H1 (cell line): ENCODE data around the gene ANK2. TPM values are rescaled to one million over a fixed set of nuclear protein-coding genes. Genes with fewer than 3 reads are reported as not detected.

Experiments used
- CTCF ChIA-PET: fragments of 300-600 bp; sonication (Branson Sonifier 250); formaldehyde crosslinking; loops from one replicate; lab custom pipeline; 2021; ENCODE audit not compliant: partially characterized antibody; lab: Charles Lee
- POLR2A ChIA-PET: fragments of 300-600 bp; sonication (Branson Sonifier 250); formaldehyde crosslinking; loops from one replicate; lab custom pipeline; 2021; ENCODE audit warnings: inconsistent platforms; ENCODE audit not compliant: partially characterized antibody; lab: Charles Lee
- DNase-seq, 2 experiments: peaks; one replicate each; pipeline versions ENCODE4 v3.0.0 to v3.0.0-alpha.2; 2010 to 2022; ENCODE audit warnings: low spot score in 2 of 2, low read depth in 1 of 2, mixed read lengths in 1 of 2
- FAIRE-seq: peaks from 2 replicates; lab custom pipeline; 2011; peaks lifted over from hg19 to GRCh38; lab: Jason Lieb, UNC
- H2AFZ ChIP-seq: 2 replicates; pipeline ENCODE4 v1.8.1; 2012; ENCODE audit warnings: low read length, inconsistent platforms
- H2AK5ac ChIP-seq: 2 replicates; pipeline ENCODE4 v1.6.1; 2013; ENCODE audit warnings: low read depth, low read length
- H2BK120ac ChIP-seq: replicated peaks from 2 replicates; pipeline ENCODE3; 2013; ENCODE audit warnings: low read depth, low read length, inconsistent platforms
- H2BK12ac ChIP-seq: 2 replicates; pipeline ENCODE4 v1.6.1; 2013; ENCODE audit warnings: low read depth, low read length
- H2BK15ac ChIP-seq: 2 replicates; pipeline ENCODE4 v1.6.1; 2013; ENCODE audit warnings: low read length
- H2BK20ac ChIP-seq: 2 replicates; pipeline ENCODE4 v1.6.1; 2013; ENCODE audit warnings: low read length
- H2BK5ac ChIP-seq: 2 replicates; pipeline ENCODE4 v1.6.1; 2013; ENCODE audit warnings: low read depth, low read length
- H3K14ac ChIP-seq: 2 replicates; pipeline ENCODE4 v1.6.1; 2013; ENCODE audit warnings: inconsistent platforms; ENCODE audit not compliant: insufficient read length
- H3K18ac ChIP-seq: 2 replicates; pipeline ENCODE4 v1.6.1; 2013; ENCODE audit warnings: low read length; ENCODE audit errors: extremely low read depth
- H3K23ac ChIP-seq: 2 replicates; pipeline ENCODE4 v1.6.1; 2013; ENCODE audit warnings: inconsistent platforms; ENCODE audit not compliant: insufficient read length
- H3K23me2 ChIP-seq: 2 replicates; pipeline ENCODE4 v1.6.1; 2013; ENCODE audit warnings: low read depth, low read length
- H3K27ac ChIP-seq: 2 replicates; pipeline ENCODE4 v1.6.1; 2011; ENCODE audit warnings: low read depth, low read length, inconsistent platforms
- H3K27me3 ChIP-seq, 4 experiments: replicated peaks in 1 of 4; 1 replicate in 1 of 4; 2 replicates in 3 of 4; pipeline versions ENCODE4 v1.6.1 to v1.8.1; 2011 to 2013; ENCODE audit warnings: low read length in 3 of 4, mild to moderate bottlenecking in 3 of 4, inconsistent platforms in 2 of 4, mixed read lengths in 2 of 4, moderate library complexity in 1 of 4; ENCODE audit not compliant: control insufficient read depth in 3 of 4, insufficient read depth in 3 of 4; ENCODE audit errors: extremely low read depth in 1 of 4
- H3K36me3 ChIP-seq, 4 experiments: 2 replicates each; pipeline versions ENCODE4 v1.6.1 to v1.8.1; 2011 to 2013; ENCODE audit warnings: mild to moderate bottlenecking in 4 of 4, low read length in 3 of 4, moderate library complexity in 2 of 4, control low read depth in 1 of 4, inconsistent platforms in 1 of 4; ENCODE audit not compliant: insufficient read depth in 4 of 4, control insufficient read depth in 2 of 4
- H3K4ac ChIP-seq: replicated peaks from 2 replicates; pipeline ENCODE3; 2013; ENCODE audit warnings: low read length, low read depth, mixed read lengths, inconsistent platforms; ENCODE audit not compliant: insufficient read length
- H3K4me1 ChIP-seq, 4 experiments: replicated peaks in 1 of 4; 1 replicate in 1 of 4; 2 replicates in 3 of 4; pipeline versions ENCODE4 v1.6.1 to v1.8.1; 2011 to 2013; ENCODE audit warnings: low read length in 3 of 4, inconsistent platforms in 2 of 4, mixed read lengths in 1 of 4; ENCODE audit not compliant: insufficient read depth in 4 of 4, control insufficient read depth in 3 of 4
- H3K4me2 ChIP-seq, 2 experiments: 2 replicates each; pipeline versions ENCODE4 v1.6.1 to v1.8.1; 2011 to 2013; ENCODE audit warnings: low read depth in 2 of 2, low read length in 2 of 2, control low read depth in 1 of 2, inconsistent platforms in 1 of 2, mild to moderate bottlenecking in 1 of 2; ENCODE audit not compliant: insufficient read depth in 1 of 2
- H3K4me3 ChIP-seq, 4 experiments: fragments of 200-600, 300-600 bp in 1 of 4; sonication (generic), shearing (Covaris generic), sonication (Bioruptor Twin) in 1 of 4; 2 replicates each; pipeline versions ENCODE4 v1.5.1 to v1.8.1; 2011 to 2016; ENCODE audit warnings: low read length in 4 of 4, low read depth in 3 of 4, control low read depth in 2 of 4, inconsistent platforms in 2 of 4, mild to moderate bottlenecking in 2 of 4, mixed read lengths in 1 of 4, moderate library complexity in 1 of 4; ENCODE audit not compliant: insufficient read depth in 2 of 4; ENCODE audit errors: extremely low read depth in 1 of 4
- H3K56ac ChIP-seq: replicated peaks from 2 replicates; pipeline ENCODE3; 2013; ENCODE audit warnings: low read depth, mild to moderate bottlenecking, mixed read lengths, low read length, inconsistent platforms; ENCODE audit not compliant: insufficient read length
- H3K79me1 ChIP-seq: 2 replicates; pipeline ENCODE4 v1.6.1; 2013; ENCODE audit warnings: low read depth, low read length, control low read depth
- H3K79me2 ChIP-seq, 2 experiments: 2 replicates each; pipeline versions ENCODE4 v1.6.1 to v1.8.1; 2012 to 2013; ENCODE audit warnings: low read length in 2 of 2, mild to moderate bottlenecking in 2 of 2, inconsistent platforms in 1 of 2; ENCODE audit not compliant: insufficient read depth in 2 of 2, control insufficient read depth in 1 of 2
- H3K9ac ChIP-seq, 4 experiments: replicated peaks in 1 of 4; 1 replicate in 1 of 4; 2 replicates in 3 of 4; pipeline versions ENCODE4 v1.6.1 to v1.8.1; 2011 to 2013; ENCODE audit warnings: low read depth in 3 of 4, low read length in 3 of 4, control low read depth in 2 of 4, mild to moderate bottlenecking in 2 of 4, moderate library complexity in 2 of 4, inconsistent platforms in 1 of 4; ENCODE audit errors: extremely low read depth in 1 of 4
- H3K9me3 ChIP-seq, 2 experiments: 2 replicates each; pipeline versions ENCODE4 v1.6.1 to v1.8.1; 2012 to 2013; ENCODE audit warnings: mild to moderate bottlenecking in 2 of 2, moderate library complexity in 2 of 2, control low read depth in 1 of 2, inconsistent platforms in 1 of 2, low read depth in 1 of 2, low read length in 1 of 2, mixed read lengths in 1 of 2; ENCODE audit not compliant: insufficient read depth in 2 of 2
- H4K20me1 ChIP-seq, 2 experiments: replicated peaks in 1 of 2; 2 replicates each; pipeline versions ENCODE3 to v1.8.1; 2011 to 2013; ENCODE audit warnings: inconsistent platforms in 2 of 2, low read length in 2 of 2, mild to moderate bottlenecking in 1 of 2; ENCODE audit not compliant: insufficient read depth in 2 of 2, control insufficient read depth in 1 of 2
- H4K5ac ChIP-seq: 2 replicates; pipeline ENCODE4 v1.6.1; 2013; ENCODE audit warnings: low read length, low read depth, mixed read lengths, inconsistent platforms; ENCODE audit not compliant: insufficient read length
- H4K8ac ChIP-seq: 2 replicates; pipeline ENCODE4 v1.8.0; 2013; ENCODE audit warnings: mild to moderate bottlenecking, moderate library complexity, low read length, inconsistent platforms; ENCODE audit not compliant: insufficient read depth; ENCODE audit errors: extremely low read depth
- H4K91ac ChIP-seq: replicated peaks from 2 replicates; pipeline ENCODE3; 2013; ENCODE audit warnings: low read length, mixed read lengths, inconsistent platforms; ENCODE audit not compliant: insufficient read length
- BACH1 ChIP-seq: IDR thresholded peaks from 2 replicates; pipeline ENCODE4 v1.6.1; 2012; ENCODE audit warnings: low read length, improper control_type of control experiment
- EGR1 ChIP-seq: IDR thresholded peaks from 2 replicates; pipeline ENCODE4 v1.6.1; 2011; ENCODE audit warnings: low read depth, low read length, borderline replicate concordance
- MAFK ChIP-seq: IDR thresholded peaks from 2 replicates; pipeline ENCODE4 v1.6.1; 2012; ENCODE audit warnings: low read depth, mild to moderate bottlenecking, improper control_type of control experiment, low read length
- SUZ12 ChIP-seq: fragments of 200-600 bp; sonication (generic); IDR thresholded peaks from 2 replicates; pipeline ENCODE4 v1.6.1; 2012; ENCODE audit warnings: mild to moderate bottlenecking, inconsistent platforms, low read length, moderate library complexity, mixed read lengths
- WGBS, 2 experiments: shearing (Covaris generic) in 1 of 2; methylation state at CpG; one replicate each; pipeline versions ENCODE4 v1.1.6 to v1.1.7; 2013 to 2015; ENCODE audit warnings: low lambda C conversion rate in 2 of 2, mixed read lengths in 2 of 2, inconsistent platforms in 1 of 2, low coverage in 1 of 2, missing lambda C conversion rate in 1 of 2; ENCODE audit not compliant: insufficient replicate concordance in 2 of 2, insufficient coverage in 1 of 2, insufficient read length in 1 of 2; ENCODE audit errors: extremely low coverage in 1 of 2, missing lambda C conversion rate in 1 of 2; 5-methylcytosine and 5-hydroxymethylcytosine counted together
- polyA plus RNA-seq, 7 experiments: library from polyadenylated mRNA; depleted of rRNA in 3 of 7; stranded (reverse) in 5 of 7; unstranded in 2 of 7; fragments of >200 nt in 5 of 7; fragments of 200-250 nt in 2 of 7; gene quantifications; 1 replicate in 5 of 7; 2 replicates in 1 of 7; 4 replicates in 1 of 7; pipeline versions ENCODE4 v1.2.1 to v1.2.3, GENCODE V29; 2011 to 2013; ENCODE audit warnings: missing spikeins in 2 of 7, mixed read lengths in 2 of 7
- total RNA-seq: library from RNA; stranded (reverse); fragmentation: NEBNext Ultra II Directional; extraction: Animal tissue kit (Norgen Biotek cat#: 25700); gene quantifications from 2 replicates; pipeline ENCODE4 v1.2.1, GENCODE V29; 2021

ANK2 gene
- total and polyA plus RNA-seq, 2 of the 8 experiments (the other 6 are each of a cell fraction or from before 2014, with no cell fraction given): 14.2 to 35.1 TPM

DNA sequence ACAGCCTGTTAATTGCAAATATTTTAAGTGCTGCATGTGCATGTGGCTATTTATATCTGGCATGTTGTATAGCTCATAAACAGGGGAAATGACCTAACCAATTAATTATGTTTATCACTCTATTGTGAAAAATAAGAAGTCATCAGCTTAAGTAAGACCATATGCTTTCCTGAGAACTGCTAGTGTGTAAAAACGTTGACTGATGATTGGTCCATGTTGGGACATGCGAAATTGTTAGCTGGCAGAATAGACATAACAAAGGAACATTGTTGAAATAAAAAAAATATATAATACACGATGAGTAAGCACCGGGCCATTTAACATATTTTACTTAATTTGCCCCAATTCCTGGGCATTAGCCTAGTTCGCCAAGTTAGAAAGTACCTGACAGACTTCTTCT lies 207.5 kb downstream of the ANK2 start:
- Histone ChIP-seq H4K5ac (no peak overlapping the region), H3K18ac (no peak overlapping the region), H3K4me1 (peaks cover 0 to 4% (median 0%) of the 10 kb centered on the region in 4 experiments; a peak in 1 of 7 replicates), H3K4ac (no peak overlapping the region), H3K23ac (no peak overlapping the region), H3K79me1 (no peaks in the 10 kb centered on the region), H3K4me3 (no peak overlapping the region), H2AK5ac (no peak overlapping the region), H3K23me2 (0 out of 2 replicates have a peak, but pooled peaks cover 2% of the 10 kb centered on the region), H3K27me3 (peaks cover 0 to 1% (median 0%) of the 10 kb centered on the region in 4 experiments; a peak in 1 of 7 replicates), H3K9me3 (no peaks in the 10 kb centered on the region), H2BK12ac (no peak overlapping the region), H3K9ac (no peak overlapping the region), H3K14ac (no peak overlapping the region), H3K36me3 (peaks cover 0 to 30% (median 8%) of the 10 kb centered on the region in 4 experiments; a peak in 4 of 8 replicates), H3K4me2 (no peak overlapping the region), H3K56ac (no peak overlapping the region), H2BK5ac (no peak overlapping the region), H2BK15ac (no peak overlapping the region), H2AFZ (no peak overlapping the region), H4K20me1 (no peaks in the 10 kb centered on the region), H3K27ac (no peak overlapping the region), H3K79me2 (no peaks in the 10 kb centered on the region), H4K8ac (no peak overlapping the region), H4K91ac (no peak overlapping the region), H2BK120ac (no peak overlapping the region), H2BK20ac (no peak overlapping the region)
- 89% methylated on average over 5 of the region's 5 CpGs; no CpG with 5 or more reads in 1 of the 2 experiments for WGBS, 2 experiments
- TF ChIP-seq MAFK (no peak), EGR1 (no peak), SUZ12 (no peak), BACH1 (no peak)
- DNase-seq (no peak), FAIRE-seq (no peak)
- ChIA-PET POLR2A (interaction anchor here (0.6 kb wide), 1 partner anchor 120 kb away, joined by 3 read pairs; no protein-coding TSS in a partner anchor), CTCF (interaction anchor here (1.1 kb wide), 1 partner anchor 95 kb away, joined by 4 read pairs; no protein-coding TSS in a partner anchor)
